Right lobe of liver (tissue), 6 donors: ENCODE results near the gene DDX10. TPM values are rescaled to one million over a fixed set of nuclear protein-coding genes. Genes with fewer than 3 reads are reported as not detected.
"Not testable (repeated sequence)": the region's sequence is repeated elsewhere in the genome, so short reads cannot be mapped to it uniquely, and the experiment has no call there.

Source experiments
- ATAC-seq, 4 donors: fragments of 200-7000 bp; cut with Tn5 transposase; one replicate each; pipeline ENCODE4 v1.9.1; 2020; ENCODE audit warnings: mild to moderate bottlenecking in 4 of 4, moderate library complexity in 4 of 4
- DNase-seq, 3 donors: peaks; one replicate each; pipeline ENCODE4 v3.0.0-alpha.2; 2020
- H3K27ac ChIP-seq, 3 donors: fragments of 200-600 bp; one replicate each; pipeline ENCODE4 v1.8.0; 2022
- H3K27me3 ChIP-seq, 2 donors: fragments of 200-600 bp; one replicate each; pipeline ENCODE4 v1.8.0; 2022
- H3K36me3 ChIP-seq, 4 donors: fragments of 200-600 bp; sonication (generic) in 1 of 4; one replicate each; pipeline versions ENCODE4 v1.5.1 to v1.8.0; 2017 to 2022; ENCODE audit warnings: control low read depth in 1 of 4
- H3K4me1 ChIP-seq, 4 donors: fragments of 200-600 bp; sonication (generic) in 1 of 4; one replicate each; pipeline versions ENCODE4 v1.5.1 to v1.8.0; 2017 to 2022; ENCODE audit warnings: control low read depth in 1 of 4
- H3K4me3 ChIP-seq, 3 donors: fragments of 200-600 bp; one replicate each; pipeline ENCODE4 v1.8.0; 2022
- H3K9me3 ChIP-seq, 4 donors: fragments of 200-600 bp; sonication (generic) in 1 of 4; one replicate each; pipeline versions ENCODE4 v1.5.1 to v1.8.0; 2017 to 2022; ENCODE audit warnings: control low read depth in 1 of 4
- CTCF ChIP-seq, 4 donors: fragments of 200-600 bp in 3 of 4; fragments of 450-650 bp in 1 of 4; IDR thresholded peaks; one replicate each; pipeline versions ENCODE4 v1.5.1 to v1.8.0; 2016 to 2022; ENCODE audit warnings: antibody characterized with exemption in 4 of 4, mild to moderate bottlenecking in 2 of 4
- POLR2A ChIP-seq: fragments of 450-650 bp; IDR thresholded peaks from one replicate; pipeline ENCODE4 v1.6.1; 2017; ENCODE audit warnings: antibody characterized with exemption, mild to moderate bottlenecking
- WGBS: methylation state at CpG from one replicate; pipeline ENCODE4 v1.1.6; 2018; ENCODE audit warnings: low coverage, low lambda C conversion rate; ENCODE audit not compliant: insufficient coverage; ENCODE audit errors: missing lambda C conversion rate; 5-methylcytosine and 5-hydroxymethylcytosine counted together
- intact Hi-C, 2 donors: fragments of 100-400 bp; cut with DNase I; formaldehyde crosslinking; loops; one replicate each; pipeline versions ENCODE4 v1.11.2 to v1.14.1; 2022
- total RNA-seq, 6 experiments: library from RNA; depleted of rRNA in 2 of 6; stranded (reverse); fragments of >200 nt in 2 of 6; fragmentation: NEBNext Ultra II Directional in 3 of 6; extraction: Animal tissue kit (Norgen Biotek cat#: 25700) in 3 of 6; gene quantifications; one replicate each; pipeline versions ENCODE4 v1.1.0 to v1.2.4, GENCODE V29; 2016 to 2023
- donor health status: DM: no; HTN: yes; CAD: no.
- donor health status: DM: no; HTN: no; CAD: no.
- donor health status: DM: no; HTN: no; CAD: no.
- donor health status: DM: no; HTN: yes; CAD: no.
- donor health status: DM: no; HTN: yes; CAD: no.

The DDX10 gene
- total RNA-seq, 6 experiments from 2014 or later = 7.4 to 13.6 (median 11.3) TPM

- Histone ChIP-seq H3K27me3 (no peaks in the 10 kb centered on the region), H3K4me1 (peaks cover 0 to 8% (median 3%) of the 10 kb centered on the region in 4 donors), H3K4me3 (no peak overlapping the region), H3K9me3 (no peaks in the 10 kb centered on the region), H3K36me3 (no peaks in the 10 kb centered on the region), H3K27ac (no peak overlapping the region)
- no peak for TF ChIP-seq POLR2A
- TF ChIP-seq CTCF (IDR thresholded peaks at IDR 0.05) = no peak
- no peak for ATAC-seq
- DNase-seq = no peak
- 75% methylated on average over 1 of the region's 1 CpG for WGBS
- intact Hi-C loops = no loop called here
Measured at GRCh38 chr11:108639146-108639545, 25.7 kb upstream of the DDX10 start.

- H3K4me3 ChIP-seq, ATAC-seq, DNase-seq, H3K27ac ChIP-seq, H3K9me3 ChIP-seq, H3K36me3 ChIP-seq, H3K27me3 ChIP-seq: not testable (repeated sequence)
- H3K4me1 ChIP-seq = peaks cover 0 to 14% (median 6%) of the 10 kb centered on the region in 4 donors
- intact Hi-C loops = loop anchor here in 1 of 2 donors (10.0 kb wide), 1 partner anchor 47 kb away; the partner anchor contains the start of gene EXPH5
- WGBS = no CpG with 5 or more reads among the region's 1 CpG
Measured at GRCh38 chr11:108641752-108642151, 23.1 kb upstream of the DDX10 start.

DNA sequence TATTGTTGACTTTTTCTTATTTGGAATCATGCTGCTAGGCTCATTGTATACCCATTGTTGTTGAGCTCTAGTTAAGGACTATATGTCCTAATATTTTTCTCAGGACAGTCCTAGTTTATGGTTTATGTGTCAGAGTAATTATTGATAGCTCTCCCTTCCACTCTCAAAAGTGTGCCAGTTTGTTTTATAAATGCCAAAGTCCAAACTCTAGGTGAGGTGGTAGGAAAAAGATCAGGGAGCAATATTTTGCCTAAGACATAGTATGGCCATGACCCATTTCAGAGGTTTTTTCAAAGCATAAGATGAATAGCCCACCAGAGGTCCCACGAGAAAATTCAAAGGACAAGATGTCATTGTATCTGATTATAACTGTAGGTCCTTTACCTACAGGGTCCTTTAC lies 20.9 kb upstream of the DDX10 start:
- TF ChIP-seq CTCF (IDR thresholded peaks at IDR 0.05) (no peak), POLR2A (no peak)
- DNase-seq = no peak
- intact Hi-C loops = loop anchor here in 1 of 2 donors (10.0 kb wide), 1 partner anchor 49 kb away; the partner anchor contains the start of gene EXPH5
- peak overlapping the region in 2 of 3 donors; percentile 38 to 49 for H3K27ac ChIP-seq
- H3K9me3 ChIP-seq = no peaks in the 10 kb centered on the region
- peaks cover 0 to 17% (median 8%) of the 10 kb centered on the region in 4 donors for H3K4me1 ChIP-seq
- 43% methylated on average over 1 of the region's 1 CpG for WGBS
- H3K4me3 ChIP-seq = no peak overlapping the region
- no peaks in the 10 kb centered on the region for H3K27me3 ChIP-seq
- ATAC-seq = peak in 2 of 4 donors; percentile 10 to 13
- H3K36me3 ChIP-seq = no peaks in the 10 kb centered on the region

DNA sequence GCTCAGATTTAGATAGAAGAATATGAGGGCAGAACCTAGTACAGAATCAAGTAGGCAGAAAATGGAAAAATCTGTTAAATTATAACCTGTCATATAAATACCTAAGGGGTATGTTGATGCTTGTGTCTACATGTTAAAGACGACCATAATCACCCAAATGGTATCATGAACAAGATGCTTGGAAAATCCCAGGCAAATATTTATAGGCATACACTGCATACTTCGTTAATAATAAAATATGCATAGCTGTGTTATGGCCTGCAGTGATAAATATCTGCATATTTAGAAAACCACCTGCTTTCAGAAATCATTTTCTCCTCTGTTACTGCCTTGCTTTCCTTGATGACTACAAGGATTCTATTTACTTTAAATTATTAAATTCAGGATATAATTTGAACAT lies 18.9 kb upstream of the DDX10 start:
- intact Hi-C loops = loop anchor here in 1 of 2 donors (10.0 kb wide), 1 partner anchor 51 kb away; the partner anchor contains the start of gene EXPH5
- TF ChIP-seq CTCF (IDR thresholded peaks at IDR 0.05) (no peak), POLR2A (no peak)
- ATAC-seq = no peak
- no peaks in the 10 kb centered on the region for H3K9me3 ChIP-seq
- H3K27ac ChIP-seq = no peak overlapping the region
- no peaks in the 10 kb centered on the region for H3K36me3 ChIP-seq
- peaks cover 0 to 17% (median 8%) of the 10 kb centered on the region in 4 donors for H3K4me1 ChIP-seq
- H3K27me3 ChIP-seq = no peaks in the 10 kb centered on the region
- no peak overlapping the region for H3K4me3 ChIP-seq
- 74% methylated on average over 2 of the region's 2 CpGs for WGBS
- no peak for DNase-seq

- WGBS = 29% methylated on average over 3 of the region's 3 CpGs
- no peaks in the 10 kb centered on the region for H3K9me3 ChIP-seq
- H3K36me3 ChIP-seq = no peaks in the 10 kb centered on the region
- DNase-seq = no peak
- peaks cover 0 to 17% (median 8%) of the 10 kb centered on the region in 4 donors for H3K4me1 ChIP-seq
- no peak for ATAC-seq
- intact Hi-C loops = loop anchor here in 1 of 2 donors (10.0 kb wide), 1 partner anchor 53 kb away; the partner anchor contains the start of gene EXPH5
- TF ChIP-seq CTCF (IDR thresholded peaks at IDR 0.05) = no peak
- TF ChIP-seq POLR2A = peak; percentile 62
- H3K4me3 ChIP-seq = no peak overlapping the region
- no peaks in the 10 kb centered on the region for H3K27me3 ChIP-seq
- peak overlapping the region; percentile 44 to 88 (median 72) for H3K27ac ChIP-seq
Measured at GRCh38 chr11:108647387-108647700, 17.5 kb upstream of the DDX10 start.
